ENCODE data around the gene CLC. TPM values are rescaled to one million over a fixed set of nuclear protein-coding genes. Genes with fewer than 3 reads are reported as not detected.

CLC gene
- total RNA-seq, 2 donors from 2014 or later = not detected

- ATAC-seq (no peak), DNase-seq (no peak)
- intact Hi-C loops (cut with DNase I) = no loop called here
- Histone ChIP-seq H3K4me1 (no peaks in the 10 kb centered on the region), H3K27ac (no peak overlapping the region), H3K9me3 (no peaks in the 10 kb centered on the region), H3K4me3 (no peak overlapping the region), H3K36me3 (replicated peaks in 1 of 2; ENCODE audit: insufficient read depth in 1 of 2, low read depth in 2 of 2) (no peaks in the 10 kb centered on the region), H3K27me3 (no peaks in the 10 kb centered on the region)
- TF ChIP-seq POLR2A (IDR thresholded peaks at IDR 0.05) = no peak
- no peak for TF ChIP-seq CTCF (IDR thresholded peaks at IDR 0.05)
- 71 to 74% methylated on average over 1 of the region's 1 CpG for WGBS, 2 donors
These were observed 2.6 kb upstream of the CLC start for GRCh38 chr19:39740395-39740794.

- ATAC-seq (no peak), DNase-seq (no peak)
- no peaks in the 10 kb centered on the region for H3K27me3 ChIP-seq
- intact Hi-C loops (cut with DNase I) = no loop called here
- H3K4me1 ChIP-seq = no peaks in the 10 kb centered on the region
- WGBS, 2 donors = 38 to 42% methylated on average over 3 of the region's 3 CpGs
- no peaks in the 10 kb centered on the region for H3K36me3 ChIP-seq (replicated peaks in 1 of 2; ENCODE audit: insufficient read depth in 1 of 2, low read depth in 2 of 2)
- H3K27ac ChIP-seq = no peak overlapping the region
- TF ChIP-seq POLR2A (IDR thresholded peaks at IDR 0.05) (no peak), CTCF (IDR thresholded peaks at IDR 0.05) (no peak)
- H3K9me3 ChIP-seq = no peaks in the 10 kb centered on the region
- H3K4me3 ChIP-seq = no peak overlapping the region
These were observed 985 bp upstream of the CLC start for GRCh38 chr19:39738814-39739213.

- TF ChIP-seq POLR2A (IDR thresholded peaks at IDR 0.05) (no peak), CTCF (IDR thresholded peaks at IDR 0.05) (no peak)
- DNase-seq = no peak
- Histone ChIP-seq H3K36me3 (replicated peaks in 1 of 2; ENCODE audit: insufficient read depth in 1 of 2, low read depth in 2 of 2) (no peaks in the 10 kb centered on the region), H3K4me3 (no peak overlapping the region), H3K27me3 (no peaks in the 10 kb centered on the region), H3K4me1 (no peaks in the 10 kb centered on the region), H3K9me3 (no peaks in the 10 kb centered on the region), H3K27ac (no peak overlapping the region)
- ATAC-seq = no peak
- intact Hi-C loops (cut with DNase I) = no loop called here
- WGBS, 2 donors = 72 to 78% methylated on average over 3 of the region's 3 CpGs
These were observed 478 bp downstream of the CLC start for GRCh38 chr19:39737351-39737750.

- Histone ChIP-seq H3K4me1 (no peaks in the 10 kb centered on the region), H3K27me3 (no peaks in the 10 kb centered on the region), H3K9me3 (no peaks in the 10 kb centered on the region), H3K27ac (no peak overlapping the region), H3K4me3 (no peak overlapping the region), H3K36me3 (replicated peaks in 1 of 2; ENCODE audit: insufficient read depth in 1 of 2, low read depth in 2 of 2) (no peaks in the 10 kb centered on the region)
- TF ChIP-seq POLR2A (IDR thresholded peaks at IDR 0.05) (no peak), CTCF (IDR thresholded peaks at IDR 0.05) (no peak)
- DNase-seq (no peak), ATAC-seq (no peak)
- intact Hi-C loops (cut with DNase I) = no loop called here
- 71 to 75% methylated on average over 5 of the region's 5 CpGs for WGBS, 2 donors
These were observed 1.7 kb downstream of the CLC start for GRCh38 chr19:39736088-39736487.

- WGBS, 2 donors = 47 to 57% methylated on average over 3 of the region's 3 CpGs
- Histone ChIP-seq H3K4me3 (no peak overlapping the region), H3K27ac (no peak overlapping the region), H3K36me3 (replicated peaks in 1 of 2; ENCODE audit: insufficient read depth in 1 of 2, low read depth in 2 of 2) (no peaks in the 10 kb centered on the region), H3K4me1 (no peaks in the 10 kb centered on the region), H3K27me3 (no peaks in the 10 kb centered on the region), H3K9me3 (no peaks in the 10 kb centered on the region)
- no peak for DNase-seq
- TF ChIP-seq POLR2A (IDR thresholded peaks at IDR 0.05) (no peak), CTCF (IDR thresholded peaks at IDR 0.05) (no peak)
- no peak for ATAC-seq
- intact Hi-C loops (cut with DNase I) = no loop called here
These were observed 2.1 kb downstream of the CLC start for GRCh38 chr19:39735688-39736087.
